GM20000 (cell line): ENCODE results near the gene FMO5.

Experiments used
- DNase-seq: peaks from one replicate; pipeline ENCODE4 v3.0.0; 2012; ENCODE audit warnings: low spot score
- TF ChIP-seq, protein P1 (sequence below): IDR thresholded peaks from 2 replicates; pipeline ENCODE4 v1.5.1; 2012; ENCODE audit warnings: mild to moderate bottlenecking, control low read depth; ENCODE audit errors: extremely low read depth, missing control alignments

The FMO5 gene

DNA sequence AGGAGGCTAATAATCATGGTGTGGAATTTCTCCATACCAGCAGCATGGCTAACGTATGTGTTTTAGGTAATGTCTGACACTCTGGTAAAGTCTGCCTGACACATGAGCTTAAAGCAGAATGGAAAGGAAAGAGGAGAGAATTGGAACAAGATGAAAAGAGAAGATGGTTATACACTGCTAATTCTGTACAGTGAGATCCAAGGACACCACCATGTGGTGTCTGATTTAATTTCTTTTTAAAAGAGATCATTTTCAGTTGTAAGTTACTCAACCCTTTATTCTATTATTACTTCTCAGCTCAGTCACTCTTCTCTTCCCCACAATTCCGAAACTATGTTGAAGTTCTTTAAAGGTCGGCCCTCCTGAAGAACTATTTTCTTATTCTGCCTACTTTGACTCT is 68.5 kb downstream of the FMO5 start:
- DNase-seq = no peak
- TF ChIP-seq, protein P1, sequence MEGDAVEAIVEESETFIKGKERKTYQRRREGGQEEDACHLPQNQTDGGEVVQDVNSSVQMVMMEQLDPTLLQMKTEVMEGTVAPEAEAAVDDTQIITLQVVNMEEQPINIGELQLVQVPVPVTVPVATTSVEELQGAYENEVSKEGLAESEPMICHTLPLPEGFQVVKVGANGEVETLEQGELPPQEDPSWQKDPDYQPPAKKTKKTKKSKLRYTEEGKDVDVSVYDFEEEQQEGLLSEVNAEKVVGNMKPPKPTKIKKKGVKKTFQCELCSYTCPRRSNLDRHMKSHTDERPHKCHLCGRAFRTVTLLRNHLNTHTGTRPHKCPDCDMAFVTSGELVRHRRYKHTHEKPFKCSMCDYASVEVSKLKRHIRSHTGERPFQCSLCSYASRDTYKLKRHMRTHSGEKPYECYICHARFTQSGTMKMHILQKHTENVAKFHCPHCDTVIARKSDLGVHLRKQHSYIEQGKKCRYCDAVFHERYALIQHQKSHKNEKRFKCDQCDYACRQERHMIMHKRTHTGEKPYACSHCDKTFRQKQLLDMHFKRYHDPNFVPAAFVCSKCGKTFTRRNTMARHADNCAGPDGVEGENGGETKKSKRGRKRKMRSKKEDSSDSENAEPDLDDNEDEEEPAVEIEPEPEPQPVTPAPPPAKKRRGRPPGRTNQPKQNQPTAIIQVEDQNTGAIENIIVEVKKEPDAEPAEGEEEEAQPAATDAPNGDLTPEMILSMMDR = no peak

DNA sequence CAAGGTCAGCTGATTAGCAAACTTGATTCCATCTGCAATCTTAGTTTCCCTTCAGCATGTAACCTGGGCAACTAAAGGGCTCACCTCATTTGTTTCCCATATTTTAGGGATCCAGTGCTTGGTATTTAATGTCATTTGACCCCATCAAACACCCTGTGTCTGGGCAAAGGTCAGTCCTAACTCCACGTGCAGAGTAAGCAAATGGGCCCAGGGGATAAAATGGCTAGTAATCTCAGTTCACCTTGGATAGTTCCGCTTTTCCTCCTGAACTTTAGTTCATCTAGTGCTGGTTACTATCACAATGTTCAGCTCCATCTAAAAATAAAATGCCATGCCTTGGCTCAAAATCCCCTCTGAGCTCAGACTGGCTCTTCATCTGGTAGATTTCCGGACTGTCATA is 72.4 kb downstream of the FMO5 start:
- TF ChIP-seq, protein P1 = no peak
- DNase-seq = no peak

DNA sequence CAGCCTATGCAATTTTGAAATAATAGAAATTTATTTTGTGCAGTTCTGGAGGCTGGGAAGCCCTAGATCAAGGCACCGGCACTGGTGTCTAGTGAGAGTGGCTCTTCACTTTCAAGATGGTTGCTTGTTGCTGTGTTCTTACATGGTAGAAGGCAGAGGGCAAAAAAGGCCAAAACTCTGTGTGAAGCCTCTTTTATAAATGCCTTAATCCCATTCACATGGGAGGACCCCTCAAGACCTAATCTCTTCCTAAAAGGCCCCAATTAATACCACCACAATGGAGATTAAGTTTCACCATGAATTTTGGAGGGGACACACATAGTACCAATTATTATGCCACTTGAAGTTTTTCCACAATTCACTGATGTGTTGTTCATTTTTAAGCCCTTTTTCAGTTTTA is 73.9 kb downstream of the FMO5 start:
- TF ChIP-seq, protein P1 = no peak
- DNase-seq = no peak

DNA sequence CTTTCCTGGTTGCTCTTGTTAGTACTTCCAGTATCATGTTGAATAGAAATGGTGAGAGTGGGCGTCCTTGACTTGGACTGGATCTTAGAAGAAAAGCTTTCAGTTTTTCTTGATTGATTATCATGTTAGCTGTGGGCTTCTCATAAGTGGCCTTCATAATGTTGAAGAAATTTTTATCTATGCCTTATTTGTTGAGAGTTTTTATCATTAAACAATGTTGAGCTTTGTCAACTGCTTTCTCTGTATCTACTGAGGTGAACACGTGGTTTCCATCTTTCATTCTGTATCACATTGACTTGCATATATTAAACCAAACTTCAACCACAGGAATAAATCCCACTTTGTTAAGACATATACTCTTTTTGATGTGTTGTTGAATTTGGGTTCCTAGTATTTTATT is 82.3 kb downstream of the FMO5 start:
- TF ChIP-seq, protein P1 = no peak
- DNase-seq = no peak
